SU-DHL-6 (cell line): ENCODE measurements around the gene FGF22.

Experiments used
- H2AFZ ChIP-seq: fragments of 200-600 bp; sonication (generic); 2 replicates; pipeline ENCODE4 v1.6.1; 2014; ENCODE audit warnings: low read depth, mild to moderate bottlenecking, moderate library complexity, mixed read lengths, antibody characterized with exemption, low read length; ENCODE audit not compliant: severe bottlenecking
- H3F3A ChIP-seq: fragments of 200-600 bp; shearing (Covaris generic); 2 replicates; pipeline ENCODE4 v1.6.0; 2016; ENCODE audit warnings: antibody characterized with exemption, mild to moderate bottlenecking; ENCODE audit not compliant: insufficient read depth
- H3K27ac ChIP-seq: fragments of 200-600 bp; sonication (generic); 2 replicates; pipeline ENCODE4 v1.5.1; 2016; ENCODE audit warnings: low read depth, mild to moderate bottlenecking, low read length, moderate library complexity, mixed read lengths
- H3K27me3 ChIP-seq: fragments of 200-600 bp; sonication (generic), shearing (Covaris generic); 2 replicates; pipeline ENCODE4 v1.6.0; 2014; ENCODE audit warnings: mild to moderate bottlenecking, low read length
- H3K36me3 ChIP-seq: fragments of 200-600 bp; sonication (generic); 2 replicates; pipeline ENCODE4 v1.6.1; 2014; ENCODE audit warnings: mild to moderate bottlenecking, low read length, mixed read lengths
- H3K4me2 ChIP-seq: fragments of 300-600, 200-600 bp; shearing (Covaris generic), sonication (generic); 2 replicates; pipeline ENCODE4 v1.6.0; 2014; ENCODE audit warnings: low read length, low read depth, mild to moderate bottlenecking; ENCODE audit not compliant: poor library complexity, severe bottlenecking
- H3K4me3 ChIP-seq: fragments of 200-600 bp; sonication (generic); 2 replicates; pipeline ENCODE4 v1.5.1; 2014; ENCODE audit warnings: antibody characterized with exemption, low read length, mild to moderate bottlenecking, mixed read lengths; ENCODE audit not compliant: insufficient read depth, poor library complexity, severe bottlenecking
- H3K79me2 ChIP-seq: fragments of 200-600 bp; sonication (generic); 2 replicates; pipeline ENCODE4 v1.6.1; 2014; ENCODE audit warnings: mild to moderate bottlenecking, low read length, moderate library complexity; ENCODE audit not compliant: insufficient read depth
- H3K9ac ChIP-seq: fragments of 200-600 bp; sonication (generic); 2 replicates; pipeline ENCODE4 v1.7.0; 2014; ENCODE audit warnings: mild to moderate bottlenecking, low read length
- H3K9me2 ChIP-seq: fragments of 200-600 bp; sonication (generic); replicated peaks from 2 replicates; pipeline ENCODE4 v1.6.1; 2014; ENCODE audit warnings: low read length; ENCODE audit not compliant: insufficient read depth
- H3K9me3 ChIP-seq: fragments of 200-600 bp; sonication (generic); 2 replicates; pipeline ENCODE4 v1.6.1; 2014; ENCODE audit warnings: low read length, mixed read lengths; ENCODE audit not compliant: insufficient read depth
- H4K20me1 ChIP-seq: fragments of 200-600 bp; sonication (generic); 2 replicates; pipeline ENCODE4 v1.6.1; 2014; ENCODE audit warnings: low read depth, mild to moderate bottlenecking, antibody characterized with exemption, low read length, moderate library complexity, mixed read lengths
- CTCF ChIP-seq: fragments of 200-600 bp; sonication (generic); IDR thresholded peaks from one replicate; pipeline ENCODE4 v1.5.1; 2017; ENCODE audit warnings: antibody characterized with exemption, mild to moderate bottlenecking, low read length, moderate library complexity; ENCODE audit not compliant: insufficient read depth, poor library complexity, severe bottlenecking
- EZH2phosphoT487 ChIP-seq: fragments of 200-600 bp; sonication (generic), shearing (Covaris generic); conservative IDR thresholded peaks from 2 replicates; pipeline ENCODE4 v1.6.1; 2018; ENCODE audit warnings: mild to moderate bottlenecking, antibody characterized with exemption, low read length, moderate library complexity, mixed read lengths

Gene FGF22

GRCh38 chr19:643736-644135 is 4.1 kb downstream of the FGF22 start:
- no peaks in the 10 kb centered on the region for H3K36me3 ChIP-seq
- no peak for TF ChIP-seq EZH2phosphoT487
- no peak overlapping the region for H3K4me2 ChIP-seq
- H3F3A ChIP-seq: no peaks in the 10 kb centered on the region
- H4K20me1 ChIP-seq: no peaks in the 10 kb centered on the region
- no peaks in the 10 kb centered on the region for H3K27me3 ChIP-seq
- no peaks in the 10 kb centered on the region for H3K9me2 ChIP-seq
- H3K9ac ChIP-seq: no peak overlapping the region
- no peaks in the 10 kb centered on the region for H3K9me3 ChIP-seq
- no peak overlapping the region for H3K27ac ChIP-seq
- no peak overlapping the region for H3K4me3 ChIP-seq
- H3K79me2 ChIP-seq: no peaks in the 10 kb centered on the region
- H2AFZ ChIP-seq: no peak overlapping the region

GRCh38 chr19:644363-644762 is 4.7 kb downstream of the FGF22 start:
- H4K20me1 ChIP-seq: no peaks in the 10 kb centered on the region
- no peak overlapping the region for H3K4me2 ChIP-seq
- H3K27ac ChIP-seq: no peak overlapping the region

GRCh38 chr19:644789-645188 is 5.1 kb downstream of the FGF22 start:
- TF ChIP-seq EZH2phosphoT487 (no peak), CTCF (no peak)
- H3K9me3 ChIP-seq: no peaks in the 10 kb centered on the region
- H4K20me1 ChIP-seq: no peaks in the 10 kb centered on the region
- no peaks in the 10 kb centered on the region for H3K79me2 ChIP-seq
- no peaks in the 10 kb centered on the region for H3K36me3 ChIP-seq
- no peaks in the 10 kb centered on the region for H3F3A ChIP-seq
- H3K9ac ChIP-seq: no peak overlapping the region
- H3K27me3 ChIP-seq: no peaks in the 10 kb centered on the region
- H2AFZ ChIP-seq: no peak overlapping the region
- H3K9me2 ChIP-seq: no peaks in the 10 kb centered on the region
- no peak overlapping the region for H3K27ac ChIP-seq
- no peak overlapping the region for H3K4me2 ChIP-seq
- no peak overlapping the region for H3K4me3 ChIP-seq

More at GRCh38 chr19:644363-644762, 4.7 kb downstream of the FGF22 start:
- no peak for TF ChIP-seq EZH2phosphoT487
- no peak for TF ChIP-seq CTCF
- Histone ChIP-seq H3K9ac (no peak overlapping the region), H3K9me2 (no peaks in the 10 kb centered on the region), H3K4me3 (no peak overlapping the region), H3F3A (no peaks in the 10 kb centered on the region), H3K27me3 (no peaks in the 10 kb centered on the region), H3K79me2 (no peaks in the 10 kb centered on the region), H3K36me3 (no peaks in the 10 kb centered on the region), H2AFZ (no peak overlapping the region), H3K9me3 (no peaks in the 10 kb centered on the region)

- Histone ChIP-seq H3K9me3 (no peaks in the 10 kb centered on the region), H3K36me3 (no peaks in the 10 kb centered on the region), H3K79me2 (no peaks in the 10 kb centered on the region), H3K27me3 (no peaks in the 10 kb centered on the region), H2AFZ (no peak overlapping the region), H3K27ac (no peak overlapping the region), H3F3A (no peaks in the 10 kb centered on the region), H3K4me2 (no peak overlapping the region), H3K9me2 (no peaks in the 10 kb centered on the region), H4K20me1 (no peaks in the 10 kb centered on the region), H3K9ac (no peak overlapping the region), H3K4me3 (no peak overlapping the region)
- TF ChIP-seq CTCF (no peak), EZH2phosphoT487 (no peak)
Measured at GRCh38 chr19:645912-646778, 6.5 kb downstream of the FGF22 start.
